Measurements from ENCODE around the gene PUS7L. TPM values are rescaled to one million over a fixed set of nuclear protein-coding genes. Genes with fewer than 3 reads are reported as not detected.

PUS7L gene, protein sequence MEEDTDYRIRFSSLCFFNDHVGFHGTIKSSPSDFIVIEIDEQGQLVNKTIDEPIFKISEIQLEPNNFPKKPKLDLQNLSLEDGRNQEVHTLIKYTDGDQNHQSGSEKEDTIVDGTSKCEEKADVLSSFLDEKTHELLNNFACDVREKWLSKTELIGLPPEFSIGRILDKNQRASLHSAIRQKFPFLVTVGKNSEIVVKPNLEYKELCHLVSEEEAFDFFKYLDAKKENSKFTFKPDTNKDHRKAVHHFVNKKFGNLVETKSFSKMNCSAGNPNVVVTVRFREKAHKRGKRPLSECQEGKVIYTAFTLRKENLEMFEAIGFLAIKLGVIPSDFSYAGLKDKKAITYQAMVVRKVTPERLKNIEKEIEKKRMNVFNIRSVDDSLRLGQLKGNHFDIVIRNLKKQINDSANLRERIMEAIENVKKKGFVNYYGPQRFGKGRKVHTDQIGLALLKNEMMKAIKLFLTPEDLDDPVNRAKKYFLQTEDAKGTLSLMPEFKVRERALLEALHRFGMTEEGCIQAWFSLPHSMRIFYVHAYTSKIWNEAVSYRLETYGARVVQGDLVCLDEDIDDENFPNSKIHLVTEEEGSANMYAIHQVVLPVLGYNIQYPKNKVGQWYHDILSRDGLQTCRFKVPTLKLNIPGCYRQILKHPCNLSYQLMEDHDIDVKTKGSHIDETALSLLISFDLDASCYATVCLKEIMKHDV
- 1 to 10 TPM; 5.2 to 8.7 (median 6.7) TPM for total RNA-seq

DNA sequence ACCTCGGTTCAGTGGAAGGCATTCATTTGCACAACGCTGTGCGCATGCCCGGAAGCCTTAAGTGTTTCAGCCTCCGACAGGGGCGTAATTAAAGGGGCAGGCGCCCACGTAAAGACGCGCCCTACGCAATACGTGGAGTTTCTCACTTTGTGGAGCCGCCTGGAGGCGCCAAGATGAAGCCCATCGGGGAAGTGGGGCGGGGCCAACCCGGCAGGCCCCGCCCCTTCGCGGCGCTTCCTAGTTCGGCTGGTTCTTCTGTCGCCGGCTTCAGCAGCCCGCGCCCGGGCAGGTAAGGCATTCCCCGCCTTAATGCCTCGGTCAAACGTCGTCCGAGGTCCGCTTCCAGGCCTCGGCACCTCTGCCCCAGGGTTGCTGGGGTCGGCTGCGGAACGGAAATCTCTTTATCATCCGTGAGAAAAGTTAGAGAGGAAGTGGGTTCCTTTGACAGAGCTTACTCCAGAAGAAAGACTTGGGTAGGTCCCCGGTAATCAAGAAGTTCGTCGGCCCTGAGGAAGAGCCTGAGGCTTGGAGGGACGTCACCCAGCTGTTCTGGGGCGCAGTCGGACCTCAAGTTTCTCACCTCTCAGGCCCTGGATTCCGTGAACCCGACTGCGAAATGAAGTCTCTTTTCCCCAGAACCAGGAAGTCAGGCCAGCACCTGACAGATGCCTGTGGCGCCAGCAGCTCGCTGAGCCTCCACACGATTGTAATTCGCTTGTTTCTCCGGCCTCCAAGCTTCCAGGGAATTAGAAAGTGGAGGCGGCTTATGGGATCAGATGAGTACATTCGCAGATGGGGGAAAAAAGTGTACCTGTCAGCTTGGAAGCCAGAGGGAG lies at the start of gene PUS7L, which contains the start of gene IRAK4:
Gene PUS7L (minus strand): TSS at position 63 of the 836 bp plus-strand sequence. CDS start 3,545 bp downstream, outside the sequence.
Gene IRAK4 (plus strand): TSS at position 224 of the 836 bp plus-strand sequence. CDS start 9,161 bp downstream, outside the sequence.
- 0% methylated on average over 30 of the region's 54 CpGs for WGBS
- H3K9me3 ChIP-seq = no peaks in the 10 kb centered on the region
- H3K36me3 ChIP-seq = no peaks in the 10 kb centered on the region
- H3K4me3 ChIP-seq = peak within 1 kb of the TSS; percentile 65 to 75 (median 73)
- TF ChIP-seq POLR2A (IDR thresholded peaks at IDR 0.05; ENCODE audit: low read depth) (peak; percentile 30), POLR2AphosphoS5 (IDR thresholded peaks at IDR 0.05) (peak; percentile 87 to 89), EP300 (IDR thresholded peaks at IDR 0.05) (no peak)
- TF ChIP-seq, protein P1, sequence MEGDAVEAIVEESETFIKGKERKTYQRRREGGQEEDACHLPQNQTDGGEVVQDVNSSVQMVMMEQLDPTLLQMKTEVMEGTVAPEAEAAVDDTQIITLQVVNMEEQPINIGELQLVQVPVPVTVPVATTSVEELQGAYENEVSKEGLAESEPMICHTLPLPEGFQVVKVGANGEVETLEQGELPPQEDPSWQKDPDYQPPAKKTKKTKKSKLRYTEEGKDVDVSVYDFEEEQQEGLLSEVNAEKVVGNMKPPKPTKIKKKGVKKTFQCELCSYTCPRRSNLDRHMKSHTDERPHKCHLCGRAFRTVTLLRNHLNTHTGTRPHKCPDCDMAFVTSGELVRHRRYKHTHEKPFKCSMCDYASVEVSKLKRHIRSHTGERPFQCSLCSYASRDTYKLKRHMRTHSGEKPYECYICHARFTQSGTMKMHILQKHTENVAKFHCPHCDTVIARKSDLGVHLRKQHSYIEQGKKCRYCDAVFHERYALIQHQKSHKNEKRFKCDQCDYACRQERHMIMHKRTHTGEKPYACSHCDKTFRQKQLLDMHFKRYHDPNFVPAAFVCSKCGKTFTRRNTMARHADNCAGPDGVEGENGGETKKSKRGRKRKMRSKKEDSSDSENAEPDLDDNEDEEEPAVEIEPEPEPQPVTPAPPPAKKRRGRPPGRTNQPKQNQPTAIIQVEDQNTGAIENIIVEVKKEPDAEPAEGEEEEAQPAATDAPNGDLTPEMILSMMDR (IDR thresholded peaks at IDR 0.05) = peak; percentile 33 to 54 (median 34)
- intact Hi-C loops (cut with DNase I) = loop anchor here (5.0 kb wide), 2 partner anchors 48 to 118 kb away; partner anchors contain the start of gene TWF1
- peak; percentile 99 for DNase-seq (ENCODE audit: extremely low spot score)
- H3K27ac ChIP-seq (replicated peaks in 1 of 4) = peak within 1 kb of the TSS; percentile 81 to 89 (median 85)
- no peaks in the 10 kb centered on the region for H3K27me3 ChIP-seq
- peaks cover 22 to 33% (median 29%) of the 10 kb centered on the region in 4 donors for H3K4me1 ChIP-seq

DNA sequence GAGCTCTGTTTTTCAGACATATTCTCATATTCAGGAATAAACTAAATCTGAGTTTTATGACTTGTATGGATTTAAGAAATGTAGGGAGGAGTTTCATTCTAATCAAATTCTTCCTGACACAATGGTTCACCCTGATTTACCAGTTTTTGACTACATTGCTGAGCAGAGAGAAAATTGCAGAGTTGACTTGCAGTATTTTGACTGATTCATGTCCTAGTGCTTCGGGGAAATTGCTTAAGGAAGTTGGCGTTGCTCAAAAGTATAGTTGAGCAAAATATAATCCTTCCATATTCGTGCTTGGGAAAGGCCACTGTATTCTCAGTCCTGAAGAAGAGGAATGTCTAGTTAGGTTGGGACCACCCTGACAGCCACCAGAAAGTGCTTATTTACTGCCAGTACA lies 48.8 kb upstream of the PUS7L start:
- Histone ChIP-seq H3K27me3 (no peaks in the 10 kb centered on the region), H3K4me3 (no peak overlapping the region), H3K27ac (replicated peaks in 1 of 4) (peak overlapping the region in 3 of 4 donors; percentile 90 to 98 (median 96)), H3K36me3 (peaks cover 0 to 8% (median 0%) of the 10 kb centered on the region in 4 donors), H3K4me1 (peaks cover 19 to 33% (median 32%) of the 10 kb centered on the region in 4 donors), H3K9me3 (no peaks in the 10 kb centered on the region)
- no peak for DNase-seq (ENCODE audit: extremely low spot score)
- no peak for TF ChIP-seq POLR2A (IDR thresholded peaks at IDR 0.05; ENCODE audit: low read depth)
- no peak for TF ChIP-seq POLR2AphosphoS5 (IDR thresholded peaks at IDR 0.05)
- TF ChIP-seq EP300 (IDR thresholded peaks at IDR 0.05) = no peak
- TF ChIP-seq, protein P1 (IDR thresholded peaks at IDR 0.05) = no peak
- intact Hi-C loops (cut with DNase I) = loop anchor here (5.0 to 10.0 kb wide), 2 partner anchors 50 to 77 kb away; partner anchors contain the start of genes IRAK4 and PUS7L
- 94% methylated on average over 3 of the region's 3 CpGs for WGBS

DNA sequence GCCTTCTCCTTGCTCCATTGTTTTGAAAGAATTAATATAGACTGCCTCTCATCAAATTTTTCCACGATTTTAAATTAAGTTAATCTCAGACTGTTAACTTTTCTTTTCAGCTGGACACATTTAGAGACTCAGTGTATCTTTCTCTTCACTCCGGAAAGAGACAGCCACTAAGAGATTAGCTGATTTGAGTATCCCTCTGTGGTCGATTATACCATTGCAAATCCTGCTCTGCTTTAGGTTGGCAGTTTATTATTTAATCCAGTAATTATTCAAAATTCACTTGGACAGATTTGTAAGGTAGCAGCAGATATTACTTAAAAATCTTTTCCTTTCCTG lies 48.1 kb upstream of the PUS7L start:
- H3K27ac ChIP-seq (replicated peaks in 1 of 4) = peak overlapping the region; percentile 90 to 98 (median 95)
- peak overlapping the region; percentile 91 to 97 (median 95) for H3K4me3 ChIP-seq
- H3K9me3 ChIP-seq = no peaks in the 10 kb centered on the region
- TF ChIP-seq POLR2A (IDR thresholded peaks at IDR 0.05; ENCODE audit: low read depth) (no peak), EP300 (IDR thresholded peaks at IDR 0.05) (no peak), POLR2AphosphoS5 (IDR thresholded peaks at IDR 0.05) (no peak)
- TF ChIP-seq, protein P1 (IDR thresholded peaks at IDR 0.05) = no peak
- DNase-seq (ENCODE audit: extremely low spot score) = no peak
- intact Hi-C loops (cut with DNase I) = loop anchor here (1.0 to 10.0 kb wide), 3 partner anchors 29 to 78 kb away; partner anchors contain the start of genes IRAK4 and PUS7L
- H3K27me3 ChIP-seq = no peaks in the 10 kb centered on the region
- WGBS = 2% methylated on average over 3 of the region's 3 CpGs
- peaks cover 19 to 33% (median 32%) of the 10 kb centered on the region in 4 donors for H3K4me1 ChIP-seq
- peaks cover 0 to 14% (median 2%) of the 10 kb centered on the region in 4 donors for H3K36me3 ChIP-seq

All from esophagus muscularis mucosa (tissue), 4 donors.